Posterior vena cava (tissue), 2 donors: ENCODE data around the gene ST6GALNAC5. TPM values are rescaled to one million over a fixed set of nuclear protein-coding genes. Genes with fewer than 3 reads are reported as not detected.

ENCODE experiments used
- DNase-seq: peaks from one replicate; pipeline ENCODE4 v3.0.0-alpha.2; 2020; ENCODE audit warnings: low spot score
- intact Hi-C, 2 donors: fragments of 100-400 bp; cut with DNase I; formaldehyde crosslinking; loops; one replicate each; pipeline versions ENCODE4 v1.14.1 to v1.14.2; 2022 to 2023
- total RNA-seq, 2 donors: library from RNA; stranded (reverse); fragmentation: NEBNext Ultra II Directional; extraction: Animal tissue kit (Norgen Biotek cat#: 25700); gene quantifications; one replicate each; pipeline ENCODE4 v1.2.1, GENCODE V29; 2021
- donor health status: DM: yes; HTN: yes; CAD: no.
- donor health status: DM: yes; HTN: yes; CAD: no.

ST6GALNAC5 gene
- total RNA-seq, 2 donors from 2014 or later, result 6.0 to 21.8 TPM

DNA sequence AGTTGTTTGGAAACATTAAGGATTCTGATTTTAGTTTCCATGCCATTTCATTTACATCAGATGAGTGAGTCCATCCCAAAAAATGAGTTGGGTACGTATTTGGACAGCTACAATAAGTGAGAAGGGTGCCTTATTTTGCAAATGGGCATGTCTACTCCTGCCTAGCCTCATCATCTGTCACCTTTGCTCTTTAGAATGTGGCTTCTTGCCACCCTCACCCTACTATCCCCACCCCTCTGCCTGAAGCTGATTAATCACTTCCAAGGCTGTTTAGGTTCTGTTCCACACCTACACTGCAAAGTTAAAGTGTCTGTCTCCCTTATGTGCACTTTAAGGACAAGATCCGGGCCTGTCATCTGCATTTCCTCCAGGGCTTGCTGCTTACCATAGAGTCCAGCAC is 61.2 kb downstream of the ST6GALNAC5 start:
- intact Hi-C loops, result no loop called here
- no peak for DNase-seq

DNA sequence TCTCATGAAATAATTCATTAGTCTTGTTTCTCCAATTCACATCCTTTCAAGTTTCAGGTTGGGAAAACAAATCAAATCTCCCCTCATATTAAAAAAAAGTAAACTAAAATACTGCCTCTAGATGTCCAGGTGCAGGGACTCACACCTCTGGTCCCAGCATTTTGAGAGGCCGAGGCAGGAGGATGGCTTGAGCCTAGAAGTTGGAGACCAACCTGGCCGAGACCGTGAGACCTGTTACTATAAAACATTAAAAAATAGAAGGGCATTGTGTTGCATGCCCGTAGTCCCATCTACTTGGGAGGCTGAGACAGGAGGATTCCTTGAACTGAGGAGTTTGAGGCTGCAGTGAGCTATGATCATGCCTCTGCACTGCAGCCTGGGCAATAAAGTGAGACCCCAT is 61.9 kb downstream of the ST6GALNAC5 start:
- DNase-seq, result no peak
- intact Hi-C loops, result no loop called here

DNA sequence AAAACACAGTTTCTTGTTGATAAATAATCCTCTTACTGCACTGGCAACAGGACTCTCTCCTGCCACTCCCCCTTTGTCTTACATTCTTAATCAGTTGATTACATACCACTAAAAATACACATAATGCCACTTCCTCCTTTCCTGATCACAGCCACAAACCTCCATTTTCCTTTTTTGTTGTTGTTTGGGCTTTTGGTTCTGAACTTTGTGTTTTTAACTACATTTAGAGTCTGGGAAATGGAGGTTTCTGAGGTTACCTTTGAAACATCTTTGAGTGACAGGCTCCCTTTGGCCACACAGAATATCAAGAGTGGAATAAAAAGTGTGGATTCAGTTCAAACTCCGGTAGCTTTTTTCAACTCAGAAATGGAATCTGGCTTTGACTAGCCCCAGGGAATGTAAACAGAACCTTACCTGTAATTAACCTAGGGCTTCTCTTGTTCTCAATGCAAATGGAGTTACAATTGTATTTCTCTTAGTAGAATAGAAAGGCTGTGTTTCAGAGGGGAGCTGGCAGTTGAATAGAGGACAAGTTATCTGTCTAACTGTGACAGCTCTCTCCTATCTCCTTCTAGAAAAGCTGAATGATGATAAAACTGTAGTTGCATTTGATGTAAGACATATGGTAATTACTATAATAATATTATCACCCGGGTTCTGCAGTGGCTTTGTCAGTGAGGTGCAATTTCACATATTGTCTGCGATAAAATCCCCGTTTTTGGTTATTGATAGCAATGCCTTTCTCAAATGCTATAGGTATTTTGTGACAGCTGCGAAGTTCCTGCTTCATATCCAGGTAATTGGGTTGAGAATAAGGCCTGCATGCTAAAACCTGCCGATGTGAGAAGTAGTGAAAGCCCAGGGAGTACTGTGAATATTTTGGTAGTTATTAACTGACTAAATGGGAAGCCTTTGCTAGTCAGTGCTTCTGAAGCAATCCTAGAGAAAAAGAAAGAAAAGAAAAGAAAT is 66.9 kb downstream of the ST6GALNAC5 start:
- intact Hi-C loops, result no loop called here
- no peak for DNase-seq

DNA sequence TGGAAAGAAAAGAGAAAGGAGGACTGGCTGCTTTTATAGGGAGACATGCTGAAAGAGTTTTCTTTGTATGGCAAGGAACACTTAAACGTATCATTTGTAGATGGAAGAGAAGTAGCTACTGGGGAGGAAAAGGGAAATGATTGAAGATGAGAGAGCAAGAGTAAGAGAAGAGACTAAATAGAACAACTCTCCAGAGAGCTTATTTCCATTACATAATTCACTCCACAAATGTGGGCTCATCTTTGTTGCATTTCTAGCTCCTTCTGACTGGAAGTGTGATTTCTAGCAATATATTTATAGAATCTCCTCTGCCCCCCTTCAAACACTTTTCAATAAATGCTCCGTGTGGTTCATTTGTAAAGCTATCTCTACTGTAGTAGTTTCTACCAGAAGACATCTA is 71.0 kb downstream of the ST6GALNAC5 start:
- no peak for DNase-seq
- intact Hi-C loops, result no loop called here

DNA sequence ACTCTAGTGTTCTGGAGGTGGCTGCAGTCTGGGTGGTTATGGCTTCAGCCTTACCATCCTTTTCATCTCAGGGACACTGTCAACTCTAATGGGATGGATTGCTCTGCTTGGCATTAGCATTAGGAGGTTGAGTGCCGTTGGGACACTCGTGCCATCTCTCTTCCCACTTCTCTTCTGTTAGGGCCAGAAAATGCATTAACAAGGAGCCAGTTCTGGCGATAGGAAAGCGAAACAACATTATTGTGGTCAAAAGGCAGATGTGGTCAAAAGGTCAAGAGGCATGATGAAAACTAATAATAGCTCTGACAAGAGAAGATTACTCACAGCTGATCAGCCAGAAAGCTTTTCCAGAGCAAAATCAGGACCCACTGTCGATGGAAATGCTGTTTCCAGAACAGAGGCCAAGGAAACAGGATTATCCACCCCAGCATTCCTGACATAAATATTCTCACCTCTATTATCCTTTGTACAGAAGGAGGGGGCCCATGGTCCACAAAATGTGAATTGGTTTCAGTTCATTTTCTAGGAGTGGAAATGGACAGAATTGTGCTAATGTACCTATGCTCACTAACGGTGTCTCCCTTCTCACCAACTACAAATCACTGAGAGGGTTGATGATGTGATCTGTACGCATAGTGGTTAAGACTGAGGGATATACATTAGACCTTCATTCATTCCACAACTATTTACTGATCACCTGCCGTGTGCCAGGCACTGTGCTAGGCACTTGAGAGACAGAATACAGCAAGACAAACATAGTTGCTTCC is 72.0 kb downstream of the ST6GALNAC5 start:
- no peak for DNase-seq
- intact Hi-C loops, result no loop called here

DNA sequence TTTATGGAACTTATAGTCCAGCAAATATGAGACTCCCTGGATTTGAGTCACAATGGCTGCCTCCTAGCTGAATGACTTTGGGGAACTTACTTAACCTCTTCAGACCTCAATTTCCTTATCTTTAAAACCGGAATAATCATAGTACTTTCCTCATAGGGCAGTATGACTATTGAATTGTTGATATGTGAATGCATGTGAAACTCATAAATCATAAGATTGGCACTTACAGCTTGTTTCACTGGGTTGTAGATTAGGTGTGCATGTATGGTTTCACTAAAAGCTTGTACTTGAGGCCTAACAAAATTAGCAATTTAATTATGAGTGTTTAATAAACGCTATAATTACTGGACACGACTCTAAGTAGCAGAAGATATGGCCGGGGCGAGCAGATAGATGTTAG is 72.5 kb downstream of the ST6GALNAC5 start:
- intact Hi-C loops, result no loop called here

DNA sequence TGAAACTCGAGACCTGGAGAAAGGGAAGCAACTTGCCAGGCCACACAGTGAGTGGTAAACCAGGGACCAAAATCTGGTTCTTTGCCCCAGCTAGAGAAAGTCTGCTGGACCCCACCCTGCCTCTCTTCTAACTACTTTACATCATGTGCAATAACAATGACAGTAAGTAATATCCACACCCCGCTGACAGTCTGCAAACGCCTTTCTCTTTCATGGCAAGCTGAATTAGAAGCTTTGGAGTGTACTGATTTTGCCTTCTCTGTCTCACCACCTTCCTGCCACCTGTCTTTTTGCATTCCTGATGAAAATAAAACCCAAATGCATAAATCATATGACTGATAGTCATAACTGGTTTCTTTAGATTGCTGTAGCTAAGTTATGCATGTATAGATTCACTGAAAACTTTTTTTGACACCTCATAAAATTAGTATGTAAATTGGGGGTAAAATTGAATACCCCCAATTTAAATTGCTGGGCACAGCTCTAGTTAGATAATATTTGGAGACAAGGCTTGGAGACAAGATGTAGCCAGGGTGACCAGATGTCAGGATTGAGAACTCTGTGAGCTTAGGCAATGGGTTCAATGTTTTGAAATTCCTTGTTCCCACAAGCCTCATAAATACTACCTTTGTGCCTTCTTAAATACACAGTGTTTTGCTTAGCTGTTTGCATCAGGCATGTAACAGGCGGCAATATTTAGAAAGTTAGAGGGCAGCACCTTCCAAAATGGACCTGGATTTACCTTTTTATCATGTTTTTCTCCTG is 73.5 kb downstream of the ST6GALNAC5 start:
- intact Hi-C loops, result no loop called here
- DNase-seq, result no peak

More for the DNA sequence above, 72.5 kb downstream of the ST6GALNAC5 start:
- no peak for DNase-seq

DNA sequence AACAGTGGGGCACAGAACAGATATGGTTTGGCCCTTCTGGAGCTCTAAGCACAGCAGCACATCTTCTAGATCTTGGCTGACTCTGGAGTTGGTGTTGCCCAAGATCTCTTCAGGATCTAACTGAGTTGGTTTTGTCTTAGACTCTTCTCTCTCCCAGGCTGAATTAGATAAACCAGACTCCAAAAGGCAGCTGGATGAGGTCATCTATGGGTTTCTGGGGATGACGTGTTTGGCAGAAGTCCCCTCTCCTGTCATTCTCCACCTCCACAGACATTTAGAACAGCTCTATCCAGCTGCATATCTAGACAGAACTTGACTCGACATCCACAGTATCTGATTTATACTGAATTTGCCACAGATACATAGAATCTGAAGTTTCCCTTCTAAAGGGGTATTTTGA is 75.3 kb downstream of the ST6GALNAC5 start:
- no peak for DNase-seq
- intact Hi-C loops, result no loop called here

DNA sequence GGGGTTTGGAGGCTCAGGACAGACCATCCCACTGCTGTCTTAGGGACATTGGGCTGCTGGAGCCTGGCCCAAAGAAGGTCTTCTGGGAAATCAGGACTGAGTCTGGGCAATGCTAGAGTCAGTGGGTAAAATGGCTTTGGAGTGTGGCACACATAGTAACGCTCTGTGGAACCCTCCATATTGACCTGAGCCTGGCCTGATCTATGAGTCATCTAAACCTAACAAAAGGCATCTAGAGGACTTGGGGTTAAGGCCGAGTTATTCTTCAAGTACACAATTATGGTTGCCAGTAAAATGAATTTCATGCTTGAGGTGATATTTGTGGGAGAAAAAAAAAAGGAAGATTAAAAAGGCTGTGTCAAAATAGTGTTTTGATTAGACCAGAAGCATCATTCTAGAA is 77.7 kb downstream of the ST6GALNAC5 start:
- DNase-seq, result no peak
- intact Hi-C loops, result no loop called here

DNA sequence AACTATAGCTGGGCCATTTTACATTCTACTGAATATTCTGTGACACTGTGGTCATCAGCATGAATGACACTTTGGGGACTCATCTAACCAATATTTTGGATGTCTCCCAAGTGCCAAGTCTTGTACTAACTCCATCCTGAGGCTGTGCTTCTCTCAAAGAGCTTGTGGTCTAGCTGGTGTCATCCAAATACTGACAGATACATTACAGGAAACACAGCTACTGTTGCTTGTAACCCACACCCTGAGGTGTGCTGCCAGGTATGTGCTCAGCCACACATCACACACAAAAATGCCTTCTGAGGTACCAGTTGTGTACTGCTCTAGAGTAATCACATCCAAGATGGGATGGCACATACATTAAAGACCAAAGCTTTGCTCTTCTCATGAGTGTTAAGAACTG is 81.6 kb downstream of the ST6GALNAC5 start:
- intact Hi-C loops, result no loop called here
- DNase-seq, result no peak

DNA sequence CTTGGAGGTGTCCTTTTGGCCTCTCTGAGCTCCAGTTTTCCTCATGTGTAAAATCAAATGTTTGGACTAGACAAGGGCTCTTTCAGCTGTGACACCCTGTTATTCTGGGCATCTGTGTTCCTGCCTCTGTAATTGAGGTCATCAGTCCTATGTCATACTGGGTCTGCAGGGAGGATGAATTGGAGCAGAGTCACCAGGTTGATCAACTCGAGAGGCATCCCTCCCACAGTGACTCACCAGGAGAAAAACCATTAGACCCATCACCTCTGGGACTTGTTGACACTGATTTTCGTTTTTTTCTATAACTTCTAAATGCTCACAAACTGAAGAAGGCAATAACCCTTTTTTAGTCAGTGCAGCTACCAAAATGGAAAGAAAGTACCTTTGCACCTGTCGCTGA is 82.2 kb downstream of the ST6GALNAC5 start:
- DNase-seq, result no peak
- intact Hi-C loops, result no loop called here

DNA sequence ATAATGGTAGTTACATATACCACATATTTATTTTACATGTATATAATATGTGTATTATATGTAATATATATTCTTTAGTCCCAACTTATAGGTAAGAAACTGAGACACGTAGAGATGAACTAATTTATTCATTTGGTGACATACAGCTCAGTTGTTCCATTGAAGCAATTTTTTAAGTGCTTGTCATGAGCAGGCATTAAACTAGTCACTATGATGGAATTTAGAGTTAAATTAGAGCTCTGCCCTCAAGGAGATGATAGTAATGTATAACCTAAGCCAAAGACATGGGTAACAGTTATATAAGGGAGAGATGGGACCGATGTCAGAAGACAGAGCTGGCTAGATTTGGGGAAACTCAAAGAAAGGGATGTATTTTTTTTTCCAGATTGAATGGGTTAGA is 83.0 kb downstream of the ST6GALNAC5 start:
- no peak for DNase-seq
- intact Hi-C loops, result loop anchor here in 1 of 2 donors (5.0 kb wide), 1 partner anchor 633 kb away; no protein-coding TSS in a partner anchor

DNA sequence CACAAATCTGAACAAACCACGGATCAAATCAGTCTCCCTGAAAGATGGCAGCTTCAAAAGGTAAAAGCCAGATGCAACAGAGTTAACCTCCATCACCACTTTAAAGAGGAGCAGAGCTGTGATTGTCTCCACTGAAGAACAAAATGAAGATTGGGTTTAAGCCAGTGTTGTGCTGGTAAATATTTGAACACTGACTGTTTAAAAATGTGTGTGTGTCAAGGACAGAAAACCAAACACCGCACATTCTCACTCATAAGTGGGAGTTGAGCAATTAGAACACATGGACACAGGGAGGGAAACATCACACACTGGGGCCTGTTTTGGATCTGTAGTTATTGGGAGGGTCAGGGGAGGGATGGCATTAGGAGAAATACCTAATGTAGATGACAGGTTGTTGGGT is 83.9 kb downstream of the ST6GALNAC5 start:
- intact Hi-C loops, result loop anchor here in 1 of 2 donors (5.0 kb wide), 1 partner anchor 634 kb away; no protein-coding TSS in a partner anchor
- no peak for DNase-seq

DNA sequence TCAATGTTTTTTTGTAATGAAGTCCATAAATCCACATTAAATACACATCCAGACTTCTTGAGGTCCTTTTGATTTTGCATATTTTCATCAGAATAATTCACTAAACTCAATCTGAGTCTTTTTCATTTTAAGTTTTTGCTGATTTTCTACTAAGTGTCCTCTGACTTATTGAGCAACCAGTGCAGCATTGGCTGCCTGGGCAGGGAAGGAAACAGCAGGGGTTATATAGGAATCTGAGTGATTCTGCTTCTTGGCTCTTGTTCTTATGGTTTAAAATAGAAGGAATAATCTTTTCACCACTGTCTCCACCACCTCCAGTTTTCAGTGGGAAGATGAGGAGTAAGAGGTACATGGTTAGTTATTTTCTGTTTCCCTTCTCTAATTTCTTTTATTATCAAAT is 88.4 kb downstream of the ST6GALNAC5 start:
- intact Hi-C loops, result no loop called here

DNA sequence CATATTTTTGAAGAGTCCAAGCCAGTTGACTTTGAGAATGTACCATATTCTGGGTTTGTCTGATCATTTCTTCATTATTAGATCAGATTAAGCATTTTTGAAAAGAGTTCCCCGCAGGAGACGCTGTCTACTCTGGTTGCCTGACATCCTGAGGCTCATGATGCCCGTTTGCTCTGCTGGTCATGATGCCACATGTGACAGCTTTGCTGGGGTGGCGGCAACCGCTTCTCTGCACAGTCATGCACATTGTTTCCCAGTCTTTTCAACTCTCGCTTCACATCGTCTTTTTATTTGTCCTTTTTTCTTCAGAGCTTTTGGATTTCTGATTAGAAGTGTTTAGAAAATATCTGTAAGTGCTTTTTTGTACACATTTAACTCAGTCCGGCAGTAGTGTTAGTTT is 90.7 kb downstream of the ST6GALNAC5 start:
- intact Hi-C loops, result no loop called here

More for the DNA sequence above, 88.4 kb downstream of the ST6GALNAC5 start:
- no peak for DNase-seq

DNA sequence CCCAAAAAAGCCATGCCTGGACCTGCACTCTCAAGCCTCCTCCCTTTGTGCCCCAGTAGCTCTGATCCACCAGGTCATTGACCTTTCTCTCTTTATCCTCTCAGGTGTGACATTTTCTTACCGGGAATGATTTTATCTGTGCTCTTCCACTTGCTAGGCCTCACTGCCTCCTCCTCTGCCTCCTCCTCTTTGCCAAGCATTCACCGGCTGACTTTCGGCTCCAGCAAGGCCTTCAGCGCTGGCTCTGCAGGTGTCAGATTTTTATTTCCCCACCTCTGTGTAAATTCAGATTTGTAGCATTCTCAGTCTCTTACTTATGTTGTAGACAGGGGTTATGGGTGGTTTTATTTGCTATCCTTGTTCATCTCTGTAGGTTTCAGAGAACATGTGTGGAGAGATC is 91.5 kb downstream of the ST6GALNAC5 start:
- intact Hi-C loops, result no loop called here

More for the DNA sequence above, 90.7 kb downstream of the ST6GALNAC5 start:
- DNase-seq, result no peak

DNA sequence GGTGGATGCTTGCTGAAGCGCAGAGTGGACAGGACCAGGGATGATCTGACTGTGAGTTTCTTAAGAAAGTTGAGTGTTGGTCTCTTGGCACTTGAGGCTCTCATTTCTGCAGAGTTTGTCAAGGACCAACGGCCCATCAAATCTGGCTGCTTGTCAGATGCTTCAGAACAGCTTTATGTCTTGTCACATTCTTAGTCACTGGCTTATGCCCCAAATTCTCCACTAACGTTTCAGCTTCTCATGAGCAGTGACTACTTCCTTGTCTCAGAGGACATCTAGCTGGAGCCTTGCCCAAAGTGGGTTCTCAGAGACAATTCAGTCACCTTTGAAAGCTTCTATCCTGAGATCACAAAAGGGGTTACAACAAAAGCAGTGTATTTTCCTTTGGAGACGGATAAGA is 92.3 kb downstream of the ST6GALNAC5 start:
- intact Hi-C loops, result no loop called here
- no peak for DNase-seq

More for the DNA sequence above, 91.5 kb downstream of the ST6GALNAC5 start:
- no peak for DNase-seq

DNA sequence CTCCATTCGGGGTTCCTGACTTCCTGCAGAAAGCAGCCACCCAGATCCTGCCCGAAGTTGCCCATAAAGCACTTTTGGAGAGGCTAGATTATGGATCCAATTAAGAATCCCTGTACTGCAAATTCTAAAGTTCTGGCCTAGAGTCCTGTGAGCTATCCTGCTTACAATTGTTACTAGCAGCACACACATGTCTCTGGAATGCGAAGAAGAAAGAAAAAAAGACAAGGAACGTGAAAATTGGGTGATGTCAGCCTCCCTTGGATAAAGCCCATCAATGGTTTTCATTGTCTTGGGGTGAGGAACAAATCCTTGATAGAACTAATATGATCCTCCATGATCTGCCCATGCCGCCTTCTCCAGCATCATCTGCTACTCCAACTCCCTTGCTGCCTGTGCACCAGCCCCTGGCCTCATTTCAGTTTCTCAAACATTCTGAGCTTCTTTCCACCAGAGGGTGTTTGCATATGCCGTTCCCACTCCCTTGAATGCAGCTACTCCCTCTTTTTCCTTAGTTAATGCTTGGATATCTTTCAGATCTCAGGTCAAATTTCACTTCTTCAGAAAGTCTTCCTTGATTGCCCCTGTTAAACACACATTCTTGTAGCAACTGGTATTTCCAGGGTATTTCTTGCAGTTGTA is 94.0 kb downstream of the ST6GALNAC5 start:
- intact Hi-C loops, result no loop called here
- no peak for DNase-seq

DNA sequence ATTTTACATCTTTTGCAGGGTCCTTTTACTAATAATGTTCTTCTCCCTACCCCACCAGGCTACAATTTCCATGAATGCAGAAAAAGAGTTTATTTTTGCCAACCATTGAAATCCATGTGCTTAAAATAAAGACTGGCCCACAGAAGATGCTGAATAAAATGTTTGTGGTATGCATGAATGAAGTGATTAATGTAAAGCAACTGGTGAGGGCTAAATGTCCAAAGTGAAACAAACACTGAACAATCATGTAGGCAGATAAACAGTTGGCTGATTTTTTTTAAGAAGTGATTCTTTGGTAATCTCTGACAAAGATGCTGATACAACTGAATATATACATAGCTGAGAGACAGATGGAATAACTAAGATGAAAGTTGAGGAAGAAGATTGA is 94.5 kb downstream of the ST6GALNAC5 start:
- intact Hi-C loops, result no loop called here
- DNase-seq, result no peak
